Natural killer cell (primary cell): ENCODE data around the gene KSR1. TPM values are rescaled to one million over a fixed set of nuclear protein-coding genes. Genes with fewer than 3 reads are reported as not detected.

Experiments used
- ATAC-seq, 3 donors: fragments of 150-1000 bp in 2 of 3; fragments of 200-7000 bp in 1 of 3; cut with Tn5 transposase; 1 replicate in 1 of 3; 2 replicates in 2 of 3; pipeline ENCODE4 v1.10.0; 2021; ENCODE audit warnings: mild to moderate bottlenecking in 2 of 3, moderate library complexity in 2 of 3
- DNase-seq, 2 donors: peaks; one replicate each; pipeline versions ENCODE4 v3.0.0 to v3.0.0-alpha.2; 2013 to 2021; ENCODE audit warnings: mixed read lengths in 1 of 2
- H3K27ac ChIP-seq: one replicate; pipeline ENCODE4 v1.5.1; 2013; ENCODE audit warnings: mild to moderate bottlenecking, low read length
- H3K27me3 ChIP-seq: one replicate; pipeline ENCODE4 v1.6.1; 2013; ENCODE audit warnings: low read length; ENCODE audit not compliant: control insufficient read depth, insufficient read depth
- H3K36me3 ChIP-seq: one replicate; pipeline ENCODE4 v1.6.1; 2013; ENCODE audit warnings: low read length; ENCODE audit not compliant: control insufficient read depth, insufficient read depth
- H3K4me1 ChIP-seq: one replicate; pipeline ENCODE4 v1.6.1; 2013; ENCODE audit warnings: low read length; ENCODE audit not compliant: control insufficient read depth, insufficient read depth
- H3K4me3 ChIP-seq: one replicate; pipeline ENCODE4 v1.5.1; 2013; ENCODE audit warnings: low read length
- H3K9me3 ChIP-seq: one replicate; pipeline ENCODE4 v1.6.1; 2013; ENCODE audit warnings: low read length; ENCODE audit not compliant: control insufficient read depth, insufficient read depth
- H3K27ac Mint-ChIP-seq, 2 donors: one replicate each; pipeline ENCODE4 v1.8.0; 2022; ENCODE audit warnings: mild to moderate bottlenecking in 2 of 2, mixed read lengths in 2 of 2, moderate library complexity in 1 of 2
- H3K27me3 Mint-ChIP-seq, 2 donors: one replicate each; pipeline ENCODE4 v1.8.0; 2022; ENCODE audit warnings: low read depth in 2 of 2, mixed read lengths in 2 of 2
- H3K36me3 Mint-ChIP-seq: one replicate; pipeline ENCODE4 v1.8.0; 2022; ENCODE audit warnings: mixed read lengths
- H3K4me1 Mint-ChIP-seq, 2 donors: one replicate each; pipeline ENCODE4 v1.8.0; 2022; ENCODE audit warnings: mixed read lengths in 2 of 2
- H3K4me3 Mint-ChIP-seq: one replicate; pipeline ENCODE4 v1.8.0; 2022; ENCODE audit warnings: mild to moderate bottlenecking, moderate library complexity, mixed read lengths
- H3K9me3 Mint-ChIP-seq, 2 donors: one replicate each; pipeline ENCODE4 v1.8.0; 2022; ENCODE audit warnings: mixed read lengths in 2 of 2
- CTCF ChIP-seq: fragments of 200-600 bp; IDR thresholded peaks from one replicate; pipeline ENCODE4 v1.8.0; 2022; ENCODE audit warnings: antibody characterized with exemption
- WGBS: methylation state at CpG from one replicate; pipeline ENCODE4 v1.1.7; 2013; ENCODE audit warnings: missing lambda C conversion rate; ENCODE audit not compliant: insufficient coverage; 5-methylcytosine and 5-hydroxymethylcytosine counted together
- intact Hi-C: fragments of 100-400 bp; cut with micrococcal nuclease; formaldehyde crosslinking; loops from one replicate; pipeline ENCODE4 v1.14.2; 2022
- total RNA-seq, 4 donors: library from RNA; stranded (reverse); fragments of 120-200 nt in 1 of 4; gene quantifications; one replicate each; pipeline versions ENCODE4 v1.2.3 to v1.2.4, GENCODE V29; 2013 to 2022

Gene KSR1
- total RNA-seq, 3 donors from 2014 or later (not counting 1 experiment from before 2014, with no cell fraction given) = 46.4 to 63.1 (median 59.2) TPM

- Mint-ChIP-seq H3K27ac (no peak overlapping the region), H3K4me3 (no peak overlapping the region), H3K4me1 (peaks cover 10 to 13% of the 10 kb centered on the region in 2 donors), H3K9me3 (no peaks in the 10 kb centered on the region), H3K27me3 (no peaks in the 10 kb centered on the region), H3K36me3 (no peaks in the 10 kb centered on the region)
- DNase-seq (no peak), ATAC-seq (no peak)
- intact Hi-C loops = no loop called here
- Histone ChIP-seq H3K4me3 (no peak overlapping the region), H3K27me3 (no peaks in the 10 kb centered on the region), H3K27ac (no peak overlapping the region), H3K4me1 (no peaks in the 10 kb centered on the region), H3K9me3 (no peaks in the 10 kb centered on the region), H3K36me3 (peaks cover 11% of the 10 kb centered on the region)
- TF ChIP-seq CTCF = no peak
- 93% methylated on average over 9 of the region's 9 CpGs for WGBS
These were observed 129.0 kb downstream of the KSR1 start for GRCh38 chr17:27585153-27585681.

GRCh38 chr17:27585792-27586191, 129.5 kb downstream of the KSR1 start:
- no peak for ATAC-seq
- no peaks in the 10 kb centered on the region for H3K27me3 ChIP-seq
- Mint-ChIP-seq H3K9me3 (no peaks in the 10 kb centered on the region), H3K36me3 (no peaks in the 10 kb centered on the region), H3K27me3 (no peaks in the 10 kb centered on the region), H3K27ac (no peak overlapping the region), H3K4me1 (peaks cover 10 to 13% of the 10 kb centered on the region in 2 donors), H3K4me3 (no peak overlapping the region)
- peaks cover 11% of the 10 kb centered on the region for H3K36me3 ChIP-seq
- intact Hi-C loops = no loop called here
- no peak overlapping the region for H3K4me3 ChIP-seq
- H3K9me3 ChIP-seq = no peaks in the 10 kb centered on the region
- DNase-seq = no peak
- TF ChIP-seq CTCF = no peak
- no peak overlapping the region for H3K27ac ChIP-seq
- no peaks in the 10 kb centered on the region for H3K4me1 ChIP-seq
- 93% methylated on average over 5 of the region's 5 CpGs for WGBS

- intact Hi-C loops = no loop called here
- H3K27ac Mint-ChIP-seq = no peak overlapping the region
- H3K9me3 ChIP-seq = no peaks in the 10 kb centered on the region
- H3K27me3 ChIP-seq = no peaks in the 10 kb centered on the region
- peaks cover 9% of the 10 kb centered on the region in 2 donors for H3K4me1 Mint-ChIP-seq
- H3K27ac ChIP-seq = no peak overlapping the region
- no peaks in the 10 kb centered on the region for H3K27me3 Mint-ChIP-seq
- WGBS = 85% methylated on average over 8 of the region's 8 CpGs
- H3K36me3 ChIP-seq = peaks cover 11% of the 10 kb centered on the region
- no peaks in the 10 kb centered on the region for H3K36me3 Mint-ChIP-seq
- H3K9me3 Mint-ChIP-seq = no peaks in the 10 kb centered on the region
- H3K4me1 ChIP-seq = no peaks in the 10 kb centered on the region
- no peak for DNase-seq
- TF ChIP-seq CTCF = no peak
- no peak overlapping the region for H3K4me3 ChIP-seq
- no peak overlapping the region for H3K4me3 Mint-ChIP-seq
- ATAC-seq = no peak
These were observed 130.0 kb downstream of the KSR1 start for GRCh38 chr17:27586203-27586721.

GRCh38 chr17:27588354-27588753, 132.1 kb downstream of the KSR1 start:
- intact Hi-C loops = no loop called here
- H3K27ac Mint-ChIP-seq = no peak overlapping the region

More at GRCh38 chr17:27588354-27588753, 132.1 kb downstream of the KSR1 start:
- no peak for TF ChIP-seq CTCF
- H3K27me3 ChIP-seq = no peaks in the 10 kb centered on the region
- H3K9me3 Mint-ChIP-seq = no peaks in the 10 kb centered on the region
- no peak overlapping the region for H3K4me3 ChIP-seq
- no peak overlapping the region for H3K4me3 Mint-ChIP-seq
- H3K9me3 ChIP-seq = no peaks in the 10 kb centered on the region
- no peak for ATAC-seq
- H3K27me3 Mint-ChIP-seq = no peaks in the 10 kb centered on the region
- no peaks in the 10 kb centered on the region for H3K4me1 Mint-ChIP-seq
- WGBS = 97% methylated on average over 15 of the region's 15 CpGs
- no peak overlapping the region for H3K27ac ChIP-seq
- DNase-seq = no peak
- H3K36me3 ChIP-seq = peaks cover 15% of the 10 kb centered on the region
- no peaks in the 10 kb centered on the region for H3K4me1 ChIP-seq
- no peaks in the 10 kb centered on the region for H3K36me3 Mint-ChIP-seq
